Astrocyte of the cerebellum (primary cell): ENCODE results near the gene DIP2C.

Source experiments
- DNase-seq: peaks from one replicate; pipeline ENCODE4 v3.0.0-alpha.2; 2011; ENCODE audit warnings: low read depth
- H3K4me3 ChIP-seq: 2 replicates; pipeline ENCODE4 v1.5.1; 2011; ENCODE audit warnings: mild to moderate bottlenecking, low read depth, low read length, moderate library complexity
- in situ Hi-C: cut with HindIII; loops from 2 replicates; pipeline ENCODE4 v1.10.0; 2017; ENCODE audit warnings: low sequenced_read_pairs
- TF ChIP-seq, protein P1 (sequence below): IDR thresholded peaks from 2 replicates; pipeline ENCODE4 v1.5.1; 2012; ENCODE audit warnings: low read length, low read depth, moderate library complexity, mild to moderate bottlenecking; ENCODE audit errors: missing control alignments

DIP2C gene

DNA sequence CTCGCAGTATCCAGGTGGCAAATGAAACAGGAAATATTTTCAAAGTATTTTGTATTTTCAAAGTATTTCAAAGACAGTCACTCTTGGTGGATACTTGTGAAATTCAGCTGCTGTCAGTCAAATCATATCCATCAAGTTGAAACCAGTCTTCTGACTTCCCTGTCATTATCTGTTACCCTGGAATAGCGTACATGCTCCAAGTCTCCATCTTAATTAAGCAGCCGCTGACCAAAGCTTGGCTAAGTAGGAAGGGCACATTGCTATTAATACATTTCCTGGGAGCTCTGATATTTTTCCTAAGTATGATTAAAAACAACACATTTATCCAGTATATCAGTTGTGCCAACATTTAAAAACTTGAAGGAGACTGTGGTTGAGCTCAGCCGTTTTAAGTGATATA lies 442.0 kb downstream of the DIP2C start:
- DNase-seq, result no peak
- in situ Hi-C loops, result no loop called here
- TF ChIP-seq, protein P1, sequence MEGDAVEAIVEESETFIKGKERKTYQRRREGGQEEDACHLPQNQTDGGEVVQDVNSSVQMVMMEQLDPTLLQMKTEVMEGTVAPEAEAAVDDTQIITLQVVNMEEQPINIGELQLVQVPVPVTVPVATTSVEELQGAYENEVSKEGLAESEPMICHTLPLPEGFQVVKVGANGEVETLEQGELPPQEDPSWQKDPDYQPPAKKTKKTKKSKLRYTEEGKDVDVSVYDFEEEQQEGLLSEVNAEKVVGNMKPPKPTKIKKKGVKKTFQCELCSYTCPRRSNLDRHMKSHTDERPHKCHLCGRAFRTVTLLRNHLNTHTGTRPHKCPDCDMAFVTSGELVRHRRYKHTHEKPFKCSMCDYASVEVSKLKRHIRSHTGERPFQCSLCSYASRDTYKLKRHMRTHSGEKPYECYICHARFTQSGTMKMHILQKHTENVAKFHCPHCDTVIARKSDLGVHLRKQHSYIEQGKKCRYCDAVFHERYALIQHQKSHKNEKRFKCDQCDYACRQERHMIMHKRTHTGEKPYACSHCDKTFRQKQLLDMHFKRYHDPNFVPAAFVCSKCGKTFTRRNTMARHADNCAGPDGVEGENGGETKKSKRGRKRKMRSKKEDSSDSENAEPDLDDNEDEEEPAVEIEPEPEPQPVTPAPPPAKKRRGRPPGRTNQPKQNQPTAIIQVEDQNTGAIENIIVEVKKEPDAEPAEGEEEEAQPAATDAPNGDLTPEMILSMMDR, result no peak
- H3K4me3 ChIP-seq, result no peak overlapping the region

DNA sequence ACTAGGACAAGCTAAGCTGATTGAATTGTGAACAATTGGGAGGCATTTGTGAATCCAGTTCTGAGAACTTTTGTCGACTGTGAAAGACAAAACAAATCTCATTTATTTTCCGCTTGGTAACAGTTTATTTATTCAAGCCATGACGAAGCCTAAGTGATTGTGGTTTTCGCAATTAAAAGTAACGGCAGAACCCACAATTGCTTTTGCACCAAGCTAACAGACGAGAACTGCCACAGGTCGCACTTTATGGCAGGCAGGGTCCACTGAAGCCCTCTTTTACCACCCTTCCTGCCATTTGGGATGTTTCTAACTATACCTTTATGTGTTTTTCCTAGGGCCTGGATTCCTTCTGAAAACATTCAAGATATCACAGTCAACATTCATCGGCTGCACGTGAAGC lies 443.0 kb downstream of the DIP2C start:
- H3K4me3 ChIP-seq, result no peak overlapping the region
- TF ChIP-seq, protein P1, result no peak
- in situ Hi-C loops, result no loop called here
- DNase-seq, result no peak

GRCh38 chr10:244227-244626 lies 445.2 kb downstream of the DIP2C start:
- in situ Hi-C loops, result no loop called here
- no peak for DNase-seq
- TF ChIP-seq, protein P1, result no peak
- no peak overlapping the region for H3K4me3 ChIP-seq

DNA sequence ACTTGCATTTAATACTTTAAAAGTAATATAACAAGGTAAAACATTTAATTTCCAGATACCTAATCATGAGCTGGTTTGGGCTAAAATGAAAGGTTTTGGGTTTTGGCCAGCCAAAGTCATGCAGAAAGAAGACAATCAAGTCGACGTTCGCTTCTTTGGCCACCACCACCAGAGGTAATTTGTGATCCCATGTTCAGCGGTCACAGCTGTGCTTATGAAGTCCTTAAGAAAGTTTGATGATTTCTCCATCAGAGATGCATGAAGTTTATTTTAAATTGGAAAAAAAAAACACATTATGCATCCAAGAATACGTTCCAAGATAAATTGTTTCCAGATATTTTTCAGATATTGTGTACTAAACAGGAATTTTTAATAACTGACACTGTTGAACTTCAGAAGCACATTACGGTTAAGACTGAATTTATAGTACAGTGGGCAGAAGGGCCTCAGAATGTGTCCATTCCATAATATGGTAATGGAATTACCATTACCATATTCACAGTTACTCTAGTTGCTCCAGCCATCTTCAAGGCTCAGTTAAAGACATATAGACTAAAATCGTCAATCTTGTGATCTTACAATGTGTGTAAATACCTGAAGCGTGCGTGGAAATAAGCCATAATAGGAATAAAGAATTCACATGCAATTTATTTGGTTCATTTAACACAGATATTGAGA lies 447.4 kb downstream of the DIP2C start:
- no peak overlapping the region for H3K4me3 ChIP-seq
- TF ChIP-seq, protein P1, result no peak
- in situ Hi-C loops, result no loop called here
- DNase-seq, result no peak

GRCh38 chr10:241451-241850 lies 448.0 kb downstream of the DIP2C start:
- in situ Hi-C loops, result no loop called here
- no peak for DNase-seq
- TF ChIP-seq, protein P1, result no peak
- no peak overlapping the region for H3K4me3 ChIP-seq

GRCh38 chr10:239109-239508 lies 450.4 kb downstream of the DIP2C start:
- peak; percentile 32 for DNase-seq
- in situ Hi-C loops, result no loop called here
- no peak overlapping the region for H3K4me3 ChIP-seq
- TF ChIP-seq, protein P1, result peak; percentile 7
